HL-60 (cell line): ENCODE results near the gene SORT1.

Experiments used
- TF ChIP-seq, protein P1 (sequence below): IDR thresholded peaks from one replicate; pipeline ENCODE4 v1.5.1; 2011; ENCODE audit warnings: low read length, control low read depth, inconsistent platforms; ENCODE audit not compliant: insufficient read depth
- TF ChIP-seq, protein P2 (sequence below): IDR thresholded peaks from 2 replicates; pipeline ENCODE4 v1.6.1; 2012; ENCODE audit warnings: low read depth; ENCODE audit not compliant: insufficient replicate concordance

DNA sequence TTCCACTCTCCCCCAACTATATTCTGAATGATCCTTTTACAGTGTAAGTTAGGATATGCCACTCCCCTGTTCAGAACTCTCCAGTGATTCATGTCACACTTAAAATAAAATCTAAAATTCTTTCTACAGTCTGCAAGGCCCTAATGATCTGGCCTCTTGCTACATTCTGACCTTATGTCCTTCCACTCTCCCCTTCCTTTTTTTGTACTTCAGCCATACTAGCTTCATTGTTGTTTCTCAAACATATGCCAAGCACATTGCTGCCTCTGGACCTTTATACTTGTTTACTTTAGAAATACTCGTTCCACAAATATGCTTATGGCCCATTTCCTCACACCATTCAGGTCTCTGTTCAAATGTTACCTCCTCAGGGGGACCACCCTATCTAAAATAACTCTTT is 43.4 kb upstream of the SORT1 start:
- TF ChIP-seq, protein P1, sequence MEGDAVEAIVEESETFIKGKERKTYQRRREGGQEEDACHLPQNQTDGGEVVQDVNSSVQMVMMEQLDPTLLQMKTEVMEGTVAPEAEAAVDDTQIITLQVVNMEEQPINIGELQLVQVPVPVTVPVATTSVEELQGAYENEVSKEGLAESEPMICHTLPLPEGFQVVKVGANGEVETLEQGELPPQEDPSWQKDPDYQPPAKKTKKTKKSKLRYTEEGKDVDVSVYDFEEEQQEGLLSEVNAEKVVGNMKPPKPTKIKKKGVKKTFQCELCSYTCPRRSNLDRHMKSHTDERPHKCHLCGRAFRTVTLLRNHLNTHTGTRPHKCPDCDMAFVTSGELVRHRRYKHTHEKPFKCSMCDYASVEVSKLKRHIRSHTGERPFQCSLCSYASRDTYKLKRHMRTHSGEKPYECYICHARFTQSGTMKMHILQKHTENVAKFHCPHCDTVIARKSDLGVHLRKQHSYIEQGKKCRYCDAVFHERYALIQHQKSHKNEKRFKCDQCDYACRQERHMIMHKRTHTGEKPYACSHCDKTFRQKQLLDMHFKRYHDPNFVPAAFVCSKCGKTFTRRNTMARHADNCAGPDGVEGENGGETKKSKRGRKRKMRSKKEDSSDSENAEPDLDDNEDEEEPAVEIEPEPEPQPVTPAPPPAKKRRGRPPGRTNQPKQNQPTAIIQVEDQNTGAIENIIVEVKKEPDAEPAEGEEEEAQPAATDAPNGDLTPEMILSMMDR, result no peak
- TF ChIP-seq, protein P2, sequence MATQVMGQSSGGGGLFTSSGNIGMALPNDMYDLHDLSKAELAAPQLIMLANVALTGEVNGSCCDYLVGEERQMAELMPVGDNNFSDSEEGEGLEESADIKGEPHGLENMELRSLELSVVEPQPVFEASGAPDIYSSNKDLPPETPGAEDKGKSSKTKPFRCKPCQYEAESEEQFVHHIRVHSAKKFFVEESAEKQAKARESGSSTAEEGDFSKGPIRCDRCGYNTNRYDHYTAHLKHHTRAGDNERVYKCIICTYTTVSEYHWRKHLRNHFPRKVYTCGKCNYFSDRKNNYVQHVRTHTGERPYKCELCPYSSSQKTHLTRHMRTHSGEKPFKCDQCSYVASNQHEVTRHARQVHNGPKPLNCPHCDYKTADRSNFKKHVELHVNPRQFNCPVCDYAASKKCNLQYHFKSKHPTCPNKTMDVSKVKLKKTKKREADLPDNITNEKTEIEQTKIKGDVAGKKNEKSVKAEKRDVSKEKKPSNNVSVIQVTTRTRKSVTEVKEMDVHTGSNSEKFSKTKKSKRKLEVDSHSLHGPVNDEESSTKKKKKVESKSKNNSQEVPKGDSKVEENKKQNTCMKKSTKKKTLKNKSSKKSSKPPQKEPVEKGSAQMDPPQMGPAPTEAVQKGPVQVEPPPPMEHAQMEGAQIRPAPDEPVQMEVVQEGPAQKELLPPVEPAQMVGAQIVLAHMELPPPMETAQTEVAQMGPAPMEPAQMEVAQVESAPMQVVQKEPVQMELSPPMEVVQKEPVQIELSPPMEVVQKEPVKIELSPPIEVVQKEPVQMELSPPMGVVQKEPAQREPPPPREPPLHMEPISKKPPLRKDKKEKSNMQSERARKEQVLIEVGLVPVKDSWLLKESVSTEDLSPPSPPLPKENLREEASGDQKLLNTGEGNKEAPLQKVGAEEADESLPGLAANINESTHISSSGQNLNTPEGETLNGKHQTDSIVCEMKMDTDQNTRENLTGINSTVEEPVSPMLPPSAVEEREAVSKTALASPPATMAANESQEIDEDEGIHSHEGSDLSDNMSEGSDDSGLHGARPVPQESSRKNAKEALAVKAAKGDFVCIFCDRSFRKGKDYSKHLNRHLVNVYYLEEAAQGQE, result no peak
